ENCODE results near the gene DNAH10. TPM values are rescaled to one million over a fixed set of nuclear protein-coding genes. Genes with fewer than 3 reads are reported as not detected.

The DNAH10 gene
- total RNA-seq, 1 donor from 2014 or later, result not detected

GRCh38 chr12:123764109-123764508 lies 2.0 kb downstream of the DNAH10 start:
- Histone ChIP-seq H3K9me3 (replicated peaks) (no peaks in the 10 kb centered on the region), H3K27me3 (ENCODE audit: low read depth) (peaks cover 64% of the 10 kb centered on the region), H3K27ac (replicated peaks) (no peak overlapping the region), H3K4me3 (no peak overlapping the region), H3K4me1 (peaks cover 14% of the 10 kb centered on the region), H3K36me3 (peaks cover 16% of the 10 kb centered on the region)
- intact Hi-C loops (cut with micrococcal nuclease), result no loop called here
- DNase-seq, result no peak
- TF ChIP-seq CTCF (IDR thresholded peaks at IDR 0.05; ENCODE audit: borderline replicate concordance), result no peak

- TF ChIP-seq CTCF (IDR thresholded peaks at IDR 0.05; ENCODE audit: borderline replicate concordance), result no peak
- no peak for DNase-seq
- peaks cover 1% of the 10 kb centered on the region for H3K36me3 ChIP-seq
Measured at GRCh38 chr12:123765504-123766035, 3.5 kb downstream of the DNAH10 start.

DNA sequence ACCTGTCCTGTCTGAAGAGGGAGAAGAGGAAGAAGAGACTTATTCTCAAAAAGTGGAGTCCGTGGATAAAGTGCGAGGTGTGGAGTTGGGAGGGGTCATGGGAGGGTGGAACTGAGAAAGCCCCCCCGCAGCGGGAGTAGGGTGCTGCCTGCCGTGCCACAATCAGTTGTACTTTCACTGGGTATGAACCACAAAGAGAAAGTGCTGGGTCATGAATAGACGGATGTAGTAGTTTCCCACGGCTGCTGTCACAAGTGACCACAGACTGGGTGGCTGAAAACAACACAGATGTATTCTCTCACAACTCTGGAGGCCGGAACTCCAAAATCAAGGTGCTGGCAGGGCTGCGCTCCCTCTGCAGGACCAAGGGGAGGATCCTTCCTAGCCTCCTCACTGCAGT lies 5.5 kb downstream of the DNAH10 start:
- H3K4me1 ChIP-seq, result peaks cover 1% of the 10 kb centered on the region
- H3K9me3 ChIP-seq (replicated peaks), result no peaks in the 10 kb centered on the region
- H3K36me3 ChIP-seq, result no peaks in the 10 kb centered on the region
- no peak overlapping the region for H3K4me3 ChIP-seq
- DNase-seq, result no peak
- H3K27me3 ChIP-seq (ENCODE audit: low read depth), result peaks cover 66% of the 10 kb centered on the region
- intact Hi-C loops (cut with micrococcal nuclease), result no loop called here
- H3K27ac ChIP-seq (replicated peaks), result no peak overlapping the region
- no peak for TF ChIP-seq CTCF (IDR thresholded peaks at IDR 0.05; ENCODE audit: borderline replicate concordance)

More at GRCh38 chr12:123765504-123766035, 3.5 kb downstream of the DNAH10 start:
- H3K27ac ChIP-seq (replicated peaks), result no peak overlapping the region
- no peaks in the 10 kb centered on the region for H3K9me3 ChIP-seq (replicated peaks)
- H3K27me3 ChIP-seq (ENCODE audit: low read depth), result peaks cover 71% of the 10 kb centered on the region
- H3K4me1 ChIP-seq, result peaks cover 14% of the 10 kb centered on the region
- no peak overlapping the region for H3K4me3 ChIP-seq
- intact Hi-C loops (cut with micrococcal nuclease), result no loop called here

- Histone ChIP-seq H3K27me3 (ENCODE audit: low read depth) (peaks cover 41% of the 10 kb centered on the region), H3K9me3 (replicated peaks) (peaks cover 5% of the 10 kb centered on the region), H3K4me3 (no peak overlapping the region), H3K4me1 (no peaks in the 10 kb centered on the region), H3K27ac (replicated peaks) (no peak overlapping the region), H3K36me3 (no peaks in the 10 kb centered on the region)
- DNase-seq, result no peak
- TF ChIP-seq CTCF (IDR thresholded peaks at IDR 0.05; ENCODE audit: borderline replicate concordance), result no peak
- intact Hi-C loops (cut with micrococcal nuclease), result no loop called here
Measured at GRCh38 chr12:123771261-123771660, 9.2 kb downstream of the DNAH10 start.

GRCh38 chr12:123772074-123772473 lies 10.0 kb downstream of the DNAH10 start:
- no peak for DNase-seq
- H3K4me1 ChIP-seq, result no peaks in the 10 kb centered on the region
- peaks cover 37% of the 10 kb centered on the region for H3K27me3 ChIP-seq (ENCODE audit: low read depth)
- H3K4me3 ChIP-seq, result no peak overlapping the region
- peaks cover 5% of the 10 kb centered on the region for H3K9me3 ChIP-seq (replicated peaks)
- H3K36me3 ChIP-seq, result no peaks in the 10 kb centered on the region
- intact Hi-C loops (cut with micrococcal nuclease), result no loop called here
- TF ChIP-seq CTCF (IDR thresholded peaks at IDR 0.05; ENCODE audit: borderline replicate concordance), result no peak
- no peak overlapping the region for H3K27ac ChIP-seq (replicated peaks)
